Muscle layer of duodenum (tissue), 2 donors: ENCODE data around the gene HAGHL.
"Not testable (repeated sequence)": the region's sequence is repeated elsewhere in the genome, so short reads cannot be mapped to it uniquely, and the experiment has no call there.

ENCODE experiments used
- H3K27ac ChIP-seq: one replicate; pipeline ENCODE4 v1.7.0; 2013; ENCODE audit warnings: mild to moderate bottlenecking, low read length
- H3K27me3 ChIP-seq: one replicate; pipeline ENCODE4 v1.7.0; 2013; ENCODE audit warnings: low read depth, mild to moderate bottlenecking, control low read depth, low read length
- H3K36me3 ChIP-seq, 2 donors: one replicate each; pipeline ENCODE4 v1.7.0; 2013; ENCODE audit warnings: low read length in 2 of 2, control low read depth in 1 of 2, mild to moderate bottlenecking in 1 of 2; ENCODE audit not compliant: insufficient read depth in 2 of 2, control insufficient read depth in 1 of 2
- H3K4me1 ChIP-seq, 2 donors: one replicate each; pipeline ENCODE4 v1.7.0; 2013; ENCODE audit warnings: low read length in 2 of 2, mild to moderate bottlenecking in 2 of 2, control low read depth in 1 of 2, moderate library complexity in 1 of 2; ENCODE audit not compliant: insufficient read depth in 2 of 2, control insufficient read depth in 1 of 2
- H3K4me3 ChIP-seq, 2 donors: one replicate each; pipeline ENCODE4 v1.7.0; 2013; ENCODE audit warnings: low read length in 2 of 2, low read depth in 1 of 2, mild to moderate bottlenecking in 1 of 2
- H3K9me3 ChIP-seq, 2 donors: one replicate each; pipeline ENCODE4 v1.7.0; 2013; ENCODE audit warnings: low read length in 2 of 2, control low read depth in 1 of 2, mild to moderate bottlenecking in 1 of 2; ENCODE audit not compliant: control insufficient read depth in 1 of 2
- donor health status: healthy.

Gene HAGHL

GRCh38 chr16:682493-683395 is 44.2 kb upstream of the HAGHL start:
- no peak overlapping the region for H3K4me3 ChIP-seq
- no peaks in the 10 kb centered on the region for H3K9me3 ChIP-seq
- H3K4me1 ChIP-seq = peaks cover 7 to 50% of the 10 kb centered on the region in 2 donors
- peaks cover 5 to 34% of the 10 kb centered on the region in 2 donors for H3K36me3 ChIP-seq
- H3K27me3 ChIP-seq = no peaks in the 10 kb centered on the region
- H3K27ac ChIP-seq = no peak overlapping the region

GRCh38 chr16:683396-684070 is 43.4 kb upstream of the HAGHL start:
- H3K27ac ChIP-seq = no peak overlapping the region
- H3K4me1 ChIP-seq = peaks cover 7 to 51% of the 10 kb centered on the region in 2 donors
- no peaks in the 10 kb centered on the region for H3K9me3 ChIP-seq
- H3K4me3 ChIP-seq = peak overlapping the region; percentile 33 to 82
- H3K36me3 ChIP-seq = peaks cover 5 to 36% of the 10 kb centered on the region in 2 donors
- H3K27me3 ChIP-seq = no peaks in the 10 kb centered on the region

- Histone ChIP-seq H3K27me3 (no peaks in the 10 kb centered on the region), H3K9me3 (no peaks in the 10 kb centered on the region), H3K4me3 (peak within 1 kb of the TSS; percentile 48 to 82), H3K4me1 (peaks cover 8 to 55% of the 10 kb centered on the region in 2 donors), H3K27ac (no peak within 1 kb of the TSS), H3K36me3 (peaks cover 5 to 36% of the 10 kb centered on the region in 2 donors)
These were observed 42.7 kb upstream of the HAGHL start, which contains the start of gene JMJD8 for GRCh38 chr16:684071-684794. JMJD8 (minus strand) TSS chr16:684334; CDS start chr16:684319, 15 bp downstream.

- H3K27ac ChIP-seq = no peak overlapping the region
- peaks cover 5 to 36% of the 10 kb centered on the region in 2 donors for H3K36me3 ChIP-seq
- no peaks in the 10 kb centered on the region for H3K9me3 ChIP-seq
These were observed 41.8 kb upstream of the HAGHL start for GRCh38 chr16:684961-685696.

GRCh38 chr16:685967-686366 is 40.9 kb upstream of the HAGHL start:
- H3K27me3 ChIP-seq = no peaks in the 10 kb centered on the region
- peaks cover 14 to 63% of the 10 kb centered on the region in 2 donors for H3K4me1 ChIP-seq
- H3K27ac ChIP-seq = no peak overlapping the region
- peaks cover 5 to 36% of the 10 kb centered on the region in 2 donors for H3K36me3 ChIP-seq
- H3K9me3 ChIP-seq = no peaks in the 10 kb centered on the region
- H3K4me3 ChIP-seq = no peak overlapping the region

More at GRCh38 chr16:684961-685696, 41.8 kb upstream of the HAGHL start:
- H3K4me3 ChIP-seq = peak overlapping the region in 1 of 2 donors; percentile 82
- peaks cover 14 to 59% of the 10 kb centered on the region in 2 donors for H3K4me1 ChIP-seq
- H3K27me3 ChIP-seq = no peaks in the 10 kb centered on the region

- peaks cover 5 to 33% of the 10 kb centered on the region in 2 donors for H3K36me3 ChIP-seq
- H3K4me3 ChIP-seq = no peak overlapping the region
- no peaks in the 10 kb centered on the region for H3K27me3 ChIP-seq
- no peaks in the 10 kb centered on the region for H3K9me3 ChIP-seq
- H3K4me1 ChIP-seq = peaks cover 8 to 57% of the 10 kb centered on the region in 2 donors
- no peak overlapping the region for H3K27ac ChIP-seq
These were observed 40.2 kb upstream of the HAGHL start for GRCh38 chr16:686459-687260.

GRCh38 chr16:687499-687898 is 39.4 kb upstream of the HAGHL start:
- Histone ChIP-seq H3K27ac (no peak overlapping the region), H3K4me1 (peaks cover 7 to 49% of the 10 kb centered on the region in 2 donors), H3K9me3 (no peaks in the 10 kb centered on the region), H3K4me3 (no peak overlapping the region), H3K36me3 (peaks cover 2 to 24% of the 10 kb centered on the region in 2 donors), H3K27me3 (peaks cover under 1% of the 10 kb centered on the region)

- Histone ChIP-seq H3K27me3 (peaks cover 11% of the 10 kb centered on the region), H3K9me3 (no peaks in the 10 kb centered on the region), H3K27ac (peak overlapping the region; percentile 79), H3K4me1 (peaks cover 7 to 43% of the 10 kb centered on the region in 2 donors), H3K4me3 (peak overlapping the region; percentile 91 to 96), H3K36me3 (peaks cover 0 to 19% of the 10 kb centered on the region in 2 donors)
These were observed 37.6 kb upstream of the HAGHL start for GRCh38 chr16:689175-689897.

GRCh38 chr16:691242-691641 is 35.7 kb upstream of the HAGHL start:
- H3K9me3 ChIP-seq, H3K27ac ChIP-seq, H3K4me3 ChIP-seq: not testable (repeated sequence)
- Histone ChIP-seq H3K36me3 (peaks cover 0 to 16% of the 10 kb centered on the region in 2 donors), H3K27me3 (peaks cover 22% of the 10 kb centered on the region), H3K4me1 (peaks cover 7 to 46% of the 10 kb centered on the region in 2 donors)
